SK-MEL-5 (cell line): ENCODE measurements around the gene TGM6. TPM values are rescaled to one million over a fixed set of nuclear protein-coding genes. Genes with fewer than 3 reads are reported as not detected.

Experiments
- DNase-seq: peaks from one replicate; pipeline ENCODE4 v3.0.0-alpha.2; 2016; ENCODE audit warnings: low read depth, low spot score
- in situ Hi-C: cut with HindIII; loops from 2 replicates; pipeline ENCODE4 v1.10.0; 2016; ENCODE audit warnings: low sequenced_read_pairs, high pct_unique_total_duplicates, low pct_unique_long_range_greater_than_20kb
- small RNA-seq, 2 experiments: library from RNA; depleted of rRNA; stranded (forward); fragments of <200 nt; gene quantifications; one replicate each; pipeline ENCODE3, GENCODE V24; 2014
- total RNA-seq: library from RNA; depleted of rRNA; stranded (reverse); fragments of >200 nt; shearing (Covaris generic); gene quantifications from 2 replicates; pipeline ENCODE4 v1.2.3, GENCODE V29; 2014; rRNA removed

The TGM6 gene
- total RNA-seq, 1 experiment from 2014 or later, result not detected

DNA sequence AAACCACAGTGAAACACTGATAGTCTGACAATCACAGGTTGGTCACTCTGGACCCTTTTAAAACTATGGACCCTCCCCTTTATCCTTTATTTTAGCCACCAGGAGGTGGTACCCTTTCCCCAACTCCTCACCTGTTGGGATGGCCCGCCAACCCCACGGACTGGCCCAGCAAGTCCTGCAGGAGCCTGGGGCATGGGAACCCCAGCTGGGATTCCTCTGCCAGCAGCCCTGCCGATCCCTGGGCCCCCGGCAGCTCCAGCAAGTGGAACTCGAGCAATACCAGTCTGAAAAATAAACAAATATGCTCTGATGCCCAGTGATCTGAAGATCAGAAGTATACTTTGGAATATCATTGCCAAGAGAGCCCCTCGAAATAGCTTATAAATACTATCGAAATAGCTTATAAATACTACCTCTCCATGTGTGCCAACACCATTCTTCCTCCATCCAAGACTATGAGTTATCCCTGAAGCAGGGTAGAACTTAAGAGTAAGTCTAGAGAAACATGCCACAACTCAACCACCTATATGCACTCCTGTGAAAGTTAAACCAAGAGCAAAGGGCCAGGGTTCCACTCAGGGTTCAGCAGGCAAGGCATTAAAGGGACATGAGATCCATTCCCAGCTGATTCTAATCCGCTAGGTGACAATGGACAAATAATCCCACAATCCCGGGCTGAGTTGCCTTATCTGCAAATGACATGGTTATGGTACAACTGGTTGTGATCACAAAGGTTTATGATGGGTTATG is 83.1 kb downstream of the TGM6 start:
- in situ Hi-C loops, result no loop called here
- no peak for DNase-seq

DNA sequence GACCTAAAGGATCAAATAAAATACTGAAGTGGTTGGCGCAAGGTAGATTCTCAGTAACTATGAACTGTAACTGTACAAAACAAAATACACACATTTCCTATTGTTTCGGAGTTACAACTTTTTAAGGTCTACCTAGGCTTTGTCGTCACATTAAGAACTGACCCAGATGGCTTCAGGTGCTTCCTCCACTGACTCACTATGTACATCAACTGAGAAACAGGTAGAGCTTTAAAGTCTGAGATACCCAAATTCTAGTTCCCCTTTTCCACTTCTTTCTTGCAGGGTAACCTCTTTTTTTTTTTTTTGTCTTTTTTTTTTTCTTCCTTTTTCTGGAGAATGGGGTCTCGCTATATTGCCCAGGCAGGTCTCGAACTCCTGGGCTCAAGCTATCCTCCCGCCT is 84.4 kb downstream of the TGM6 start:
- in situ Hi-C loops, result no loop called here
- DNase-seq, result no peak

DNA sequence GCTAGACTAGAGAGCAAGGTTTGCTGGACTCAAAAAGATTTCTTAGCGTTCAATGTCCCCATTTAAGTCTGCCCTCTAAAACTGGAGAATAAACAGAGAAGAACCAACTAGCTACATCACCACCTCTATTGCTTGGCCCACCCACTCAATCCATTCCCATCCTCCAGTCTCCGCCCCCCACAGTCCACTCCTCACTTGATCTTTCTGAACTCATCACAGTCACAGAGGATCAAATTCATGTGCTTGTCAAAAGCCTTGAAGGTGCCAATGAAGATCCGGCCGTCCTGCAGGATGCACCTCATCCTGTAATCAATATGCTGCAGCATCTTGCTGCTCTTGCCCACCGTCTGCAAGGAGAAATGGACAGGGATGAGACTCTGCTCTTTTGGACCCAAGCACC is 86.7 kb downstream of the TGM6 start:
- DNase-seq, result no peak
- in situ Hi-C loops, result no loop called here

DNA sequence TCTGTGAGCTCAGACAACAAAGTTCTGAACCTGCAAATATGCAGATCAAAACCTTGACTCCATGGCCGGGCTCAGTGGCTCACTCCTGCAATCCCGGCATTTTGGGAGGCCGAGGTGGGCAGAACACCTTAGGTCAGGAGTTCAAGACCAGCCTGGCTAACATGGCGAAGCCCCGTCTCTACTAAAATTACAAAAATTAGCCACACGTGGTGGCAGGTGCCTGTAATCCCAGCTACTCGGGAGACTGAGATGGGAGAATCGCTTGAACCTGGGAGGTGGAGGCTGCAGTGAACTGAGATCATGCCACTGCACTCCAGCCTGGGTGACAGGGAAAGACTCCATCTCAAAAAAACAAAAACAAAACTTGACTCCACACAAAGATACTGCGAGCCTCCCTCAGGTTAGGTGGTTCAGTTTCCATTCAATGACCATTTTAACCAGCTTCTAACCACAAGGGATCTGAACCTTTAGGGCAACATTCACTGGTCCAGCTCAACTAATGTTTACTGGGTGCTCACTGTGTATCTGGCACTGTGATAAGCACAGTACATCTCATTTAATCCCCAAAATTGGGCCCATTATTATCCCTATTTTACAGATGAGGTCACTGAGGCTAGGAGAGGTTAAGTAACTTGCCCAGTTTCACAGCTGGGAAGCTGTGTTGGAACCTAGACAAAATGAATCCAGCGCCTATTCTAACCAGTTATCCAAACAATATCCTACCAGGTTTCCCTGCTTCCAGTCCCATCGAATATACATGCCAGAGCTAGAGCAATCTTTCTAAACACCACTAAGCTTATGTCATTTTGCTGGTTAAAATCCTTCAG is 88.1 kb downstream of the TGM6 start:
- in situ Hi-C loops, result no loop called here
- no peak for DNase-seq

DNA sequence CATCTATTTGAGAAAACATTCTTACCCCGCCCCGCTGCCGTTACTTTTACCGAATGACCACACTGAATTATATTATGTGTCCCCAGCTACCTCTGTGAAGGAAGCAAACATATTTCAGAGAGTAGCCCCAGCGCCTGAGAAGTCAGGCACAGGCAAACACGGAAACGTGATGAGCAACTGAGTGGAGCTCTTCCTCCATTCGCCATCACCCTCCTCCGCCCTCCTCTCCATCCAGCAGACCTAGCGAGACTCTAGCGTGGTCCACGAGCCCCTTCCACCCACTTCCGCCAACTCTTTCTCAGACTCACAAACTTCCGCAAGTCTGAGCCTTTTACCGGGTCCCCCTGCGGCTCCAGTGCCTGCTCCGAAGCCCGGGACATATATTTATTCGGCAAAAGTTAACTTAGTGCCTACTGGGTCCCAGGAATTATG is 89.3 kb downstream of the TGM6 start:
- peak; percentile 54 for DNase-seq
- in situ Hi-C loops, result no loop called here

DNA sequence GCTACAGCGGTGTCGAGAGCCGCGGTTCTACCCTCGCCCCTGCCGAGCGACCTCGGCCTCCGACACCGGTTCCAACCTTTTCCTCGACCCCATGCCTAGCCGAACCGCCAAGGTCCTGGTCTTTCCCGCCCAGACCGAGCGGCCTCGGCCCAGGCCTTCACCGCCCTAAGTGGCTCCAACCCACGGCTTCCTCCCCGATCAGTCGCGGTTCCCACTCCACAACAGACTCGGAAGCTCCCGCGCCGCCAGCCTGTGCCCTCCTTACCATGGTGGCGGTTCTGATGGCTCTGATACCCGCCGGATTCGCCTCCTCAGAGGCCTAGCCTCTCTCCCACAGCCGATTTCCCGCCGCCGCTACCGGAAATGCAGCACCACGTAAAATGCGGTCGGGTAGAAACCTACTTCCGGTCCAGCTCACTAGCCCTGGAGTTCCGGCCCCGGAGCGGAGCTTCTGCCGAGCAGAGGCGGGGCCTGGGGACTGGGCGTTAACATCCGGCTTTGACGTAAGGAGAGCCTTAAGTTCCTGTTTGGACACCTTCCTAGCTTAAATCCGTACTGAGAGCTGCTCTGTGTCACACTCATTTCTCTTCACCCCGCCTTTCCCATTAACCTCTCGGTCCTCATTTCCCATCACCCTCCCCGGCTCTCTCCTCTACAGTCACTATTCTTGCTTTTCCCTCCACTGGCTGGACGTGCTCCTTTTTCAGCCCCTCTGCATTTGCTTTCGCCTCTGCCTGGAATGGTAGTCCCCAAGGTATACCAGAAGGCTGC is 89.9 kb downstream of the TGM6 start, which contains the start of gene SNRPB:
TSS of gene SNRPB (minus strand) at position 367 of the 771 bp plus-strand sequence. CDS start at position 268, 99 bp downstream.
- DNase-seq, result peak; percentile 99
- in situ Hi-C loops, result no loop called here

DNA sequence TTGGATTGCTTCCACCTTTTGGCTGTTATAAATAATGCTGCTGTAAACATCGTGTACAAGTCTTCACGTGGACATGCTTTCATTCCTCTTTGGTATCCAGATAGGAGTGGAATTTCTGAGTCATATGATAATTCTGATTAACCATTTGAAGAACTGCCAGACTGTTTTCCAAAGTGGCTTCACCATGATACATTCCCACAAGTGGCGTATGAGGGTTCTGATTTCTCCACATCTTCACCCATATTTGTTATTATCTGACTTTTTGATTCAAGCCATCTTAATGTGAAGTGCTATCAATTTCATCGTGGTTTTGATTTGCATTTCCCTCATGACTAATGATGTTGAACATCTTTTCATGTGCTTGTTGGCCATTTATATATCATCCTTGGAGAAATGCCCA is 92.8 kb downstream of the TGM6 start:
- peak; percentile 19 for DNase-seq
- in situ Hi-C loops, result no loop called here

DNA sequence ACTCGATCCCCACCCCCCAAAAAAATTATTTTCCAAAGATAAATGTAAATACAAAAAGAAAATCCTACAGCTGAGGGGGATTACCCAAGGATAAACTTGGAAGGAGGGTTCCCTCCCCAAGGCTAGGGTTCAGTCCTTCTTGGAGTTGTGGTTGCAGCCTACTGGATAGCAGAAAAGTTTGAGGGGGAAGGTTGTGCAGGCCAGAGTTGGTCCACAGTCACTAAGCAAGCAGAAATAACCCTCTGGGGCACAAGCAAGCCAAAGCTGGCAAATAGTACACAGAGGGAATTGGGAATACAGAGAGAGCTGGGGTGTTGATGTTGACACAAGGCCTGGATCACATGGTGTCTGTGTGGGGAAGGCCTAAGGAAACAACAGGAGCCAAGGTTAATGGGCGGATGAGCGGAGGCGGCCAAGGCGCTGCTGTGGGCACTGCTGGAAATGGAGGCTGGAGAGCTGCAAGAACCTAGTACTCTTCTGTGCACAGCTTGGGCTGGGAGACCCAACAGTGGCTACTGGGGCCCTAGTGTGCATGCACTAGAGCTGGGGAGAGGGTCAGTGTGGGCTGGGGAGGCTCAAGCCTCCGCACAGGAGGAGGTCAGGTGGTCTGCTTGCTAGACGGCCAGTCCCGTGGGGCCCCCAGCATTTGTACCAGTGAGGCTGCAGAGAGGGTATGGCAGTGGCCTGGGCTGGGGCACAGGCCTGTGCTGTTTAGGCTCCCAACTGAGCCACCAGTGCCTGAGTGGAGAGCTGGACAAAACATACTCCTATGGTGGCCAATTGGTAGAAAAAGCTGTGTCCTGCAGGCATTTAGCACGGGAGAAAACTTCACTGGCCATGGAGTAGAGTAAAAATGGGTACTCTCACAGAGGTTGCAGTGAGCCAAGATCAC is 95.4 kb downstream of the TGM6 start:
- in situ Hi-C loops, result no loop called here
- DNase-seq, result no peak

DNA sequence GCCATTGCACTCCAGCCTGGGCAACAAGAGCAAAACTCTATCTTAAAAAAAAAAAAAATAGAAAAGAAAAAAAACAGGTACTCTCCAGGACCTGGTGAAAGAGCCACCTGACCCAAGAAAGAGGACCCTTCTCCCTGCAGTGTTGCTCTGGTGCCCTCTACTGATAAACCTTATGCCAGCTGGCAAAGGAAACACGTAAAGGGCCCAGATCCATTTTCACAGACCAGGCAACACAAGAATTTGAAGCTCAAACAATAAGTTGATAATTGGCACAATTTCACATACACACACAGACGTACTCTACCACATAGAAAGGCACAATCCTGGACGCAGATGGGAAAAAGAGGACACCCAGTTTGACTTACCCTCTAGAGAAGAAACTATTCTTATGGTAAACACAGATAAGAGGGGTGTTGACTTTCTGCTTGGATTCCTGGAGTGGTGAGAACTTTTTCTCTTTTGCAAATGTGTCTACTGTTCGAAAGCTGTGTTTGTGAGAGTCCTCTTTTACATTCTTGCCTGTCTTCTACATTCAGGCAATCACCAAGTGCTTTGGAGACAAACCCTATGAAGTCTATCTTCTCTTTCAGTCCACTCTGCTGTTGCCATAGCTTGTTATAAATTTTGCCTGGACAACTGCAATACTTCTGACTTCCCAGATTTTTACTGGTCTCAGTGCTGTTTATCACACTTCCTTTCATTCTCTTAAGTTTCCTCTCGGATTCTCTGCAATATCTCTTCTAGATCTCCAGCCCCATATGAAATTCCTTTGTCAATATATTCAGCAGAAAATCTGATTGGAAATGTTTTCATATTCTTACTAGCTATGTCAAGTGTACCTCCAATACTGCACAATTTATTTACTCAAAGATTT is 96.3 kb downstream of the TGM6 start:
- in situ Hi-C loops, result no loop called here
- DNase-seq, result peak; percentile 48

DNA sequence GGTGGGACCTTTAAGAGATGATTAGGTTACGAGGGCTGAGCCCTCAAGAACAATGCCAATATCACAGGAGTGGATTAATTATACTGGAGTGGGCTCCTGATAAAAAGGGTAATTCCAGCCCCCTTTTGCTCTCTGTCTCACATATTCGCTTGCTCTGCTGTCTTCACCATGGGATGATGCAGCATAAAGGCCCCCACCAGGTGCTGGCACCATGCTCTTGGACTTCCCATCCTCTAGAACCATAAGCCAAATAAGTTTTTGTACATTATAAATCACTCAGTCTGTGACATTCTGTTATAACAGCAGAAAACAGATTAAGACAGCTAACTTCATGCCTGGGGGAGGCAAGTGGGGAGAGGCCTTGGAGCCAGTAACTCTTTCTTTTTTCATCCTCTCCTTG is 99.7 kb downstream of the TGM6 start:
- in situ Hi-C loops, result no loop called here
- DNase-seq, result no peak

Small RNA genes lying within 50 kb of the gene (small RNA-seq; reads per million reads assigned to genes)
- 0 reads per million in 2 experiments for gene RF00019

Other genes with a start within 250 kb of the TGM6 start
- gene TGM3, start 84.9 kb upstream of the TGM6 start, total RNA-seq, result not detected in 2 replicates
- 521 and 564 TPM in 2 replicates for gene SNRPB, start 89.9 kb downstream of the TGM6 start, total RNA-seq
- gene ZNF343, start 128.0 kb downstream of the TGM6 start, total RNA-seq, result 10.6 and 11.8 TPM in 2 replicates
- gene TMC2, start 155.7 kb downstream of the TGM6 start, total RNA-seq, result not detected in 2 replicates